Panc1 (cell line): ENCODE results near the gene CLMN. TPM values are rescaled to one million over a fixed set of nuclear protein-coding genes. Genes with fewer than 3 reads are reported as not detected.
A peak's percentile ranks its signal among the peaks of the same experiment; 100 is the strongest.

Experiments used
- ATAC-seq: fragments of 200-7000 bp; cut with Tn5 transposase; 2 replicates; pipeline ENCODE4 v1.9.1; 2020; ENCODE audit warnings: mild to moderate bottlenecking, moderate library complexity
- BruUV-seq: library from RNA; stranded (reverse); fragments of 400-500 nt; replicated peaks from 2 replicates; lab custom pipeline; 2021; lab: Mats Ljungman, UMichigan
- CTCF ChIA-PET: fragments of 300-600 bp; sonication (Branson Sonifier 250); formaldehyde crosslinking; loops from one replicate; lab custom pipeline; 2022; ENCODE audit warnings: antibody characterized with exemption; lab: Charles Lee
- POLR2A ChIA-PET: fragments of 300-600 bp; sonication (Branson Sonifier 250); formaldehyde crosslinking; loops from one replicate; lab custom pipeline; 2022; ENCODE audit warnings: antibody characterized with exemption; lab: Charles Lee
- DNase-seq: peaks from one replicate; pipeline ENCODE4 v3.0.0-alpha.2; 2010; ENCODE audit warnings: low read depth, low spot score
- H3K27ac ChIP-seq: 2 replicates; pipeline ENCODE4 v1.5.1; 2011; ENCODE audit warnings: mild to moderate bottlenecking, low read length, inconsistent platforms
- H3K27me3 ChIP-seq: fragments of 200-500 bp; sonication (Bioruptor generic); 2 replicates; pipeline ENCODE4 v1.6.0; 2014; ENCODE audit warnings: low read length, inconsistent platforms; ENCODE audit not compliant: control insufficient read depth, insufficient read depth
- H3K36me3 ChIP-seq: fragments of 200-500 bp; sonication (Bioruptor generic); 2 replicates; pipeline ENCODE4 v1.5.1; 2014; ENCODE audit warnings: inconsistent platforms, mild to moderate bottlenecking, low read length, moderate library complexity; ENCODE audit not compliant: control insufficient read depth, insufficient read depth
- H3K4me1 ChIP-seq: 2 replicates; pipeline ENCODE4 v1.5.1; 2011; ENCODE audit warnings: inconsistent platforms, mild to moderate bottlenecking, low read length, moderate library complexity; ENCODE audit not compliant: control insufficient read depth, insufficient read depth
- H3K4me3 ChIP-seq, 2 experiments: 2 replicates each; pipeline ENCODE4 v1.5.1; 2011 to 2012; ENCODE audit warnings: low read depth in 2 of 2, low read length in 2 of 2, mild to moderate bottlenecking in 2 of 2, inconsistent platforms in 1 of 2, moderate library complexity in 1 of 2
- H3K9me3 ChIP-seq: fragments of 200-500 bp; sonication (Bioruptor generic); 2 replicates; pipeline ENCODE4 v1.5.1; 2014; ENCODE audit warnings: low read depth, mild to moderate bottlenecking, inconsistent platforms, low read length, moderate library complexity; ENCODE audit not compliant: control insufficient read depth, insufficient read depth
- CTCF ChIP-seq: fragments of 450-650 bp; IDR thresholded peaks from 2 replicates; pipeline ENCODE4 v1.5.1; 2017; ENCODE audit warnings: mild to moderate bottlenecking
- POLR2AphosphoS5 ChIP-seq: IDR thresholded peaks from 2 replicates; pipeline ENCODE4 v1.6.1; 2012; ENCODE audit warnings: mild to moderate bottlenecking, low read depth, low read length, moderate library complexity
- REST ChIP-seq, 2 experiments: IDR thresholded peaks; 2 replicates each; pipeline ENCODE4 v1.6.1; 2011 to 2012; ENCODE audit warnings: low read depth in 2 of 2, control low read depth in 1 of 2, low read length in 1 of 2, mild to moderate bottlenecking in 1 of 2, moderate library complexity in 1 of 2; ENCODE audit not compliant: insufficient read depth in 1 of 2
- SIN3A ChIP-seq: IDR thresholded peaks from 2 replicates; pipeline ENCODE4 v1.6.1; 2012; ENCODE audit warnings: low read depth, mild to moderate bottlenecking, low read length, moderate library complexity, borderline replicate concordance; ENCODE audit not compliant: insufficient read depth
- TCF7L2 ChIP-seq: IDR thresholded peaks from 2 replicates; pipeline ENCODE4 v1.6.1; 2011; ENCODE audit warnings: mild to moderate bottlenecking, low read depth, low read length, inconsistent platforms
- in situ Hi-C: cut with HindIII; loops from 2 replicates; pipeline ENCODE4 v1.10.0; 2016; ENCODE audit warnings: low sequenced_read_pairs, low pct_unique_long_range_greater_than_20kb
- intact Hi-C: fragments of 100-400 bp; cut with micrococcal nuclease; formaldehyde crosslinking; loops from one replicate; pipeline ENCODE4 v1.10.0; 2022; ENCODE audit not compliant: unreplicated experiment
- total RNA-seq: library from RNA; stranded (reverse); gene quantifications from one replicate; pipeline ENCODE4 v1.2.1, GENCODE V29; 2021; ENCODE audit not compliant: unreplicated experiment

CLMN gene
- total RNA-seq, 1 experiment from 2014 or later = 34.9 TPM

GRCh38 chr14:95308073-95308472 is 11.6 kb downstream of the CLMN start:
- no peak for DNase-seq
- no peak for TF ChIP-seq TCF7L2
- TF ChIP-seq CTCF = no peak
- TF ChIP-seq POLR2AphosphoS5 = no peak
- TF ChIP-seq REST (IDR thresholded peaks at IDR 0.05; ENCODE audit: insufficient read depth in 1 of 2, low read depth in 2 of 2, low read length in 1 of 2) = no peak
- TF ChIP-seq SIN3A = no peak
- ATAC-seq = no peak
- no peak overlapping the region for H3K4me3 ChIP-seq
- no peaks in the 10 kb centered on the region for H3K9me3 ChIP-seq
- H3K4me1 ChIP-seq = peaks cover 8% of the 10 kb centered on the region
- H3K36me3 ChIP-seq = no peaks in the 10 kb centered on the region
- intact Hi-C loops (no loop called here), in situ Hi-C loops (no loop called here)
- POLR2A ChIA-PET = no interaction called here
- CTCF ChIA-PET = no interaction called here
- no peaks in the 10 kb centered on the region for H3K27me3 ChIP-seq
- no peak overlapping the region for H3K27ac ChIP-seq
- no TSS peak for BruUV-seq

GRCh38 chr14:95307402-95308041 is 12.2 kb downstream of the CLMN start:
- H3K36me3 ChIP-seq = no peaks in the 10 kb centered on the region
- in situ Hi-C loops = no loop called here
- BruUV-seq = no TSS peak
- POLR2A ChIA-PET = no interaction called here
- no peak for DNase-seq
- no peaks in the 10 kb centered on the region for H3K27me3 ChIP-seq
- CTCF ChIA-PET = no interaction called here
- TF ChIP-seq POLR2AphosphoS5 (no peak), TCF7L2 (no peak), REST (IDR thresholded peaks at IDR 0.05; ENCODE audit: insufficient read depth in 1 of 2, low read depth in 2 of 2, low read length in 1 of 2) (no peak), SIN3A (no peak)
- intact Hi-C loops = no loop called here
- H3K4me1 ChIP-seq = peaks cover 11% of the 10 kb centered on the region
- H3K27ac ChIP-seq = peak overlapping the region; percentile 48; the same call in 1 of the 2 replicates
- ATAC-seq = peak; percentile 46; the same call in 1 of the 2 replicates
- H3K4me3 ChIP-seq = no peak overlapping the region
- H3K9me3 ChIP-seq = no peaks in the 10 kb centered on the region
